SHP77 (cell line): Measurements from ENCODE around the gene SLC9A7.
"Not testable (repeated sequence)": the region's sequence is repeated elsewhere in the genome, so short reads cannot be mapped to it uniquely, and the experiment has no call there.

Source experiments
- DNase-seq, 2 experiments: peaks; one replicate each; lab custom pipeline; 2025; lab: John Stamatoyannopoulos, UW

The SLC9A7 gene

GRCh38 chrX:46754036-46754435, 4.9 kb downstream of the SLC9A7 start:
- no peak for DNase-seq

DNA sequence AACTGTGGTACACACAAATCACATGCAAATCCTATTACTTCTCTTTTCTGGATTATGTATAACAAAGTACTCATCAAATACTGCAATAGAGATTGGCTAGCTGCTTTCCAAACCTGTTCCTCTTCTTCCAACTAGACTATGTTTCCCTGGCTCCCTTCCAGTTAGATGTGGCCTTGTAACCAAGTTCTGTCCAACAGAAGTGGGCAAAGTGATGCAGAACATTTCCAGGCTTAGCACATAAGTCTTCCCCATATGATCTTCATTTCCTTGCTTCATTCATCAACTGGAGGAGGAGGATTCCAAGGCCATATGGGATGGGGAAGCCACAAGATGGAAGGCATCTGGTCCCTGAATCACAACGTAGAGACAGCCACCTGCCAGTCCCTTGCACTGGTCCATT, 8.0 kb downstream of the SLC9A7 start:
- DNase-seq = no peak

DNA sequence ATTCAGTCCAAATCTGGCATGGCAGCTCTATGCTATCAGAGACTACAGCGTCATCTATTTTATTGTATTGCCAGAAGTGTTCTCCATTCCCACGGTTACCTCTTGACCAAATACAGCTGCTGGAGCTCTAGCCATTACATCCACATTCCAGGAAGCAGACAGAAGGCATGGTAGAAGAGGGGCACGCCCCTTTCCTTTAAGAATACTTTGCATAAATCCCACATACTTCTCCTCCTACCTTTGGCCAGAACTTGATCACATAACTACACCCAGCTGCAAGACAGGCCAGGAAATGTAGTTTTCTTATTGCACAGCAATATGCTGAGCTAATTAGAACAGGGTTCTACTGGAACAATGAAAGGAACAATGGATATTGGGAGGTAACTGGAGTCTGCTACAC, 14.9 kb downstream of the SLC9A7 start:
- no peak for DNase-seq

- DNase-seq = no peak
Observed at GRCh38 chrX:46743046-46743445, 15.9 kb downstream of the SLC9A7 start.

GRCh38 chrX:46739736-46740135, 19.2 kb downstream of the SLC9A7 start:
- DNase-seq = no peak

GRCh38 chrX:46737462-46737861, 21.5 kb downstream of the SLC9A7 start:
- no peak for DNase-seq

- no peak for DNase-seq
Observed at GRCh38 chrX:46737041-46737440, 21.9 kb downstream of the SLC9A7 start.

- no peak for DNase-seq
Observed at GRCh38 chrX:46735622-46736021, 23.3 kb downstream of the SLC9A7 start.

- no peak for DNase-seq
Observed at GRCh38 chrX:46733226-46733625, 25.7 kb downstream of the SLC9A7 start.

DNA sequence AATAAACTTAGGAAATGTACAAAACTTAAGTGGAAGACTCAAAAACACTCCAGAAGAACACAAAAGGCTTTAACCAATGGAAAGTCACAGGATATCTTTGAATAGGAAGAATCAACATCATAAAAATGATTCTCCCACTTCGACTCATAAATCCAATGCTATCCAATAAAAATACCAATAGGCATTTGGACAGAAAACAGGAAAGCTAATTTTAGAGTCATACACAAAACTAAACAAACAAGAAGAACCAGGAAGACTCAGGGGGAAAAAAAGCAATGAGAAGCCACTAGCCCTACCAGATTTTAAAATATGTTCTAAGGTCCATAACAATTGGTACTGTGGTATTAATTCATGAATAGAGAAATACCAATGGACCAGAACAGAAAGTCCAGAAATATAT, 28.2 kb downstream of the SLC9A7 start:
- no peak for DNase-seq

DNA sequence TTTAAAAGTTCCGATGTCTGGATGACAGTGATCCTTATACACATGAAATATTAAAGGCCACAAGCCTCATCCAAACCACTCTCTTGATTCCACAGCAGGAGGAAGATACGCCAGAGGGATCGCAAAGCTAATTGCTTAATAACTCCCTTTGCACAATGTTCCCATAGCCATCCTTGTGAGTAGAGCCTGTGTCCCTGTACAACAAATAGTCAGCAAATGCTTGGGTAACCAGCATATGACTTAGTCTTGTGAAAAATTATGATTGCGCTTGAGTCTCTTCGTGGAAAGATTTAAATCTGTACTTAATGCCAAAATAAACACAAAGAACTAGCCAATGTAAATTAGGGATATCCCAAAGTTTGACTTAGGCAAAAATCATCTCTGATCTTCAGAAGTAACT, 31.5 kb downstream of the SLC9A7 start:
- no peak for DNase-seq

DNA sequence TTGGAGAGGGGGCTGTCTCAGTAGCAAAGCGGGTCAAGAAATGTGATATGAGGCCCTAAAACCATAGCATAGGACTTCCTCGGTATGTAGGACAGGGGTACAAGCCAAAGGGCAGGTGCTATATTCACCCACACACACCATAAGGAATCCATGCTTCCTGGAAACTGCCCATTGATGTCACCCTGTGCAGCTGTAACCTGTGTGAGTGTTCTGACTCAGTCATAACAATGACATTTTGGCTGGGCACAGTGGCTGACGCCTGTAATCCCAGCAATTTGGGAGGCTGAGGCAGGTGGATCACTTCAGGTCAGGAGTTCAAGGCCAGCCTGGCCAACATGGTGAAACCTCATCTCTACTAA, 35.4 kb downstream of the SLC9A7 start:
- DNase-seq = not testable (repeated sequence)

DNA sequence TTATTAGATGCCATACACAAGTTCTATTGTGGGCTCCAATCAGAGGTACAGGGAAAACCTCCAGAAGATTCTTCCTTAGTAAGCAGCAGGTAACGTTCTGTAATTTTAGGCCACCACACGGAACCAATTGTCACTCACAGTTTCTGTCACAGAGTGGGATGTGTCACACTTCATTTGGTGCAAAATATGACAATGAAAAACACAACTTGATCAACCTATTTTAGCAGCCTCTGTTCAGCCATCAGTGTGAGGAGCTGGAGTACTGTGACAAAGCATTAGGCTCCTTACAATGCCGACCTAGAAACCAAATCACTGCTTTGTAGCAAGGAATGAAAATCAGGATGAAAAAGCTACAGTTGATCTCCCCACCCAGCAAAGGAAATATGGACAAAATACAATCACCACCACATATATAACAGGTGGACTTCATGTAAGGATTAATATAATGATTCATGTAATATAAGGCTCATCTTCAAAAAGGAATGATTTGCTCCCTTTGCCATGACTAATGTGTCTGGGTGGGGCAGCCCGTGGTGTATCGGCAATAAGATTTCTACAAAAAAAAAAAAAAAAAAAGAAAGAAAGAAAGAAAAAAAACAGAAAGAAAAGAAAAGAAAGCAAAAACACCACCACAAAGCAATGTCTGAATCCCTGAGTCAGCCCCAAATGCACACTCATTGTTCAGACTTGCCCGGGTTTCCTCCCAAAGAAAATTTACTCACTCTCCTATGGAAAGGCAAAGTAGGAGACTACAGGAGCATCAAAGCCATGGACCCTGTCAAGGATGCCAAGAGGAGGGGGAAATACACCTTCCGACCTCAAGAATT, 36.0 kb downstream of the SLC9A7 start:
- no peak for DNase-seq

- DNase-seq = no peak
Observed at GRCh38 chrX:46716796-46717195, 42.1 kb downstream of the SLC9A7 start.

GRCh38 chrX:46715997-46716396, 42.9 kb downstream of the SLC9A7 start:
- DNase-seq = no peak

GRCh38 chrX:46715530-46715929, 43.4 kb downstream of the SLC9A7 start:
- DNase-seq = no peak

- DNase-seq = no peak
Observed at GRCh38 chrX:46713672-46714490, 45.0 kb downstream of the SLC9A7 start.

DNA sequence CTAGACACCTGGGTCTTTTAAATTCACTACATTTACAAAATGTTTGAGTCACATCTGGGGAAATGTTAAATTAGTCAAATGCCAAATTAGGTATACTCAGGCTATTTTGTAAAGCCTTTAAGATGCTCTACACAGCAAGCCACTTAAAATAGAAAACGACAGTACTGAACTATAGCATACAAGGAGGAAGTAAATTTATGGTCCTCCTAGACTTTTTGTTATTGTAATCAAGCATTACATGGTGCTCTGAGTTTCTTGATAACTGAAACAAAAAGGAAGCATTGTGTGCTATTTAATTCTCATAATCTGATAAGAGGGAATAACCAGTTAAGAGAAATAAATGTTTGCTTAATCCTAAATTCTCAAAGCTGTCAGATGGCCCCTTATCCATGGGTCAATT, 46.2 kb downstream of the SLC9A7 start:
- no peak for DNase-seq

DNA sequence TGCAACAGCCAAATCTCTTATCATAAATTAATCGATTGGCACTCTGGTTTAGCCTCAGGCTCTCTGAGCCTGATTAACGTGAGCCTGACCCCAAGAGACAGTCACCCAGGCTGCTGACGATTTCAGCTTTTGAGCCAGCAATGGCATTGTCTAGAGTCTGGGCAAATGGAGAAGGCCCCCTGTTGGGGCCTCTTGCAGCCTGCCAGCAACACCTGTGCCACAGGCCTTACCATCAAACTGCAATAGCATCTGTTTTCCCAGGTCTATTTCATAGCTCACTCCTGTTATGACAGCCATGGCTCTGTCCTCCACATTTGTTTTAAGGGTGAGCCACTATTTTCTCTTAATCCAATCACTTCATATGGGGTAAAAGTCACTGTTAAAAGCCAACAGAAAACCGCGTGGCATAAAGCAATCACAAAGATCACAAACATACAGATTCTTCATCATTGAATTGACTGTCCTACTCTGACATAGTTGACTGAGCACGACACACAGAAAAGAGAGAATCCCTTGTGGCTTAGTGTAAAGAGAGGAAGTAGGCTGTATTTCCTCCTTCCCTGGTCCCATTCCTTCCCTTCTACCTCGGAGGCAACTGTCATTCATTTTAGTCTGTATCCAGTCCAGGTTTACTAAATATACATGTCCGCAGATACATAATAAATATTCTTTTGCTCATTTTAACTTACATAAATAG, 47.8 kb downstream of the SLC9A7 start:
- no peak for DNase-seq

DNA sequence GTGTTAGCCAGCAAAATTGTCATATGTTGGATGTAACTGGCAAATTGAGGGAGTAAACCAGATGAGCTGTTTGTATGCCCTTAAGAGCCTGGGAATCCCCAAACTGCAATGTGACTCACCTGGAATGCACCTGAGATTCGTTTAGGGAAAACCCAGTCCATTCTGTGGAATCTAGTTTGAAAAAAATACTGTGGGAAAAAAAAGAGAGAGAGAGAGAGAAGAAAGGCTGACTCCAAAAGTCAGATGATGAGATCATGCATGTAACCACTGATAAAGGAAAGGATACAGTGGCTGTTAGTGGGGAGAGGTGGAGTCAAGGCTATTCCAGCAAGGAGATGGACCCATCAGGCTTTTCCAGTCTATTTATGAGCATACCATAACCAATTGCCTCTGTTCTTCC, 48.5 kb downstream of the SLC9A7 start:
- DNase-seq = no peak

DNA sequence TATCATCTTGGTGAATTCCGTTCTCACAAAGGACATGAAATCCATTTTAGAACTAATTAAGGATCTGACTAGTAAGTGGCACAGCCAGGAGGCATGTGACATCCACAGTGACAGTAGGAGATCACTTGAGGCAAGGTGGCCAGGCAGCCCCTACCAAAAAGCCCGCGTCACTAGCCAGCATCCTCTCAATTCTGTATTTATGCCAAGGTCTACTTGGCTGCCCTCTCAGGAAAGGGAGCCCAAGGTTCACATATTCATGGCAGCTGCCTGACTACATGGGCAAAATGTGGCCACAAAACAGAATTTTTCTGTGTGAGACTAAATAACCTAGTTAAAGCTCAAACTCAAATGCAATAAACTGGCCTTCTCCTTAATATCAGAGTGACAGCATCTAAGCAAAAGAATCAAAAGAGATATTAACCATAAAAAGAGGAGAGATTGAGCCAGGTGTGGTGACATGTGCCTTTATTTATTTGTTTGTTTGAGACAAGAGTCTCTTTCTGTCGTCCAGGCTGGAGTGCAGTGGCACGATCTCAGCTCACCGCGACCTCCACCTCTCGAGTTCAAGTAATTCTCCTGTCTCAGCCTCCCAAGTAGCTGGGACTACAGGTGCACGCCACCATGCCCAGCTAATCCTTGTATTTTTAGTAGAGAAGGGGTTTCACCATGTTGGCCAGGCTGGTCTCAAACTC, 51.5 kb downstream of the SLC9A7 start:
- no peak for DNase-seq

GRCh38 chrX:46704767-46705386, 54.0 kb downstream of the SLC9A7 start:
- DNase-seq = no peak
